CD4-positive, alpha-beta memory T cell (primary cell): ENCODE measurements around the gene FOSB. TPM values are rescaled to one million over a fixed set of nuclear protein-coding genes. Genes with fewer than 3 reads are reported as not detected.

Experiments used
- CTCF ChIA-PET: fragments of 350-600 bp; sonication (Branson Sonifier 250); formaldehyde crosslinking; loops from one replicate; lab custom pipeline; 2021; ENCODE audit warnings: inconsistent platforms; ENCODE audit not compliant: partially characterized antibody; lab: Charles Lee
- POLR2A ChIA-PET: fragments of 350-600 bp; sonication (Branson Sonifier 250); formaldehyde crosslinking; loops from one replicate; lab custom pipeline; 2021; ENCODE audit not compliant: partially characterized antibody; lab: Charles Lee
- DNase-seq, 5 donors: peaks; one replicate each; pipeline versions ENCODE4 v3.0.0 to v3.0.0-alpha.2; 2020 to 2022; ENCODE audit warnings: mixed read lengths in 1 of 5
- H3K27ac ChIP-seq: one replicate; pipeline ENCODE4 v1.7.0; 2013; ENCODE audit warnings: low read depth, low read length
- H3K27me3 ChIP-seq: 2 replicates; pipeline ENCODE4 v1.7.0; 2013; ENCODE audit warnings: mild to moderate bottlenecking, low read length, moderate library complexity; ENCODE audit not compliant: insufficient read depth
- H3K36me3 ChIP-seq: 2 replicates; pipeline ENCODE4 v1.7.0; 2013; ENCODE audit warnings: mild to moderate bottlenecking, low read length, moderate library complexity; ENCODE audit not compliant: insufficient read depth
- H3K4me1 ChIP-seq: 2 replicates; pipeline ENCODE4 v1.7.0; 2013; ENCODE audit warnings: mild to moderate bottlenecking, low read length, moderate library complexity; ENCODE audit not compliant: insufficient read depth
- H3K4me3 ChIP-seq, 2 donors: one replicate each; pipeline ENCODE4 v1.7.0; 2013; ENCODE audit warnings: low read length in 2 of 2, mild to moderate bottlenecking in 1 of 2
- H3K9me3 ChIP-seq, 2 donors: one replicate each; pipeline ENCODE4 v1.7.0; 2013; ENCODE audit warnings: low read length in 2 of 2, control low read depth in 1 of 2; ENCODE audit not compliant: control insufficient read depth in 1 of 2
- H3K27ac Mint-ChIP-seq, 7 donors: one replicate each; pipeline ENCODE4 v1.8.0; 2020 to 2021; ENCODE audit warnings: mixed read lengths in 7 of 7, mild to moderate bottlenecking in 6 of 7, inconsistent platforms in 3 of 7, moderate library complexity in 3 of 7
- H3K27me3 Mint-ChIP-seq, 2 donors: one replicate each; pipeline ENCODE4 v1.8.0; 2020 to 2021; ENCODE audit warnings: mixed read lengths in 2 of 2
- H3K36me3 Mint-ChIP-seq, 2 donors: one replicate each; pipeline ENCODE4 v1.8.0; 2020 to 2021; ENCODE audit warnings: mixed read lengths in 2 of 2, inconsistent platforms in 1 of 2, mild to moderate bottlenecking in 1 of 2
- H3K4me1 Mint-ChIP-seq, 4 donors: one replicate each; pipeline ENCODE4 v1.8.0; 2020 to 2021; ENCODE audit warnings: mixed read lengths in 4 of 4, mild to moderate bottlenecking in 1 of 4
- H3K4me3 Mint-ChIP-seq, 8 donors: one replicate each; pipeline ENCODE4 v1.8.0; 2020 to 2021; ENCODE audit warnings: mixed read lengths in 8 of 8, mild to moderate bottlenecking in 7 of 8, moderate library complexity in 6 of 8, inconsistent platforms in 3 of 8
- H3K9me3 Mint-ChIP-seq, 8 donors: one replicate each; pipeline ENCODE4 v1.8.0; 2020 to 2021; ENCODE audit warnings: mixed read lengths in 8 of 8, mild to moderate bottlenecking in 5 of 8, inconsistent platforms in 3 of 8, moderate library complexity in 1 of 8
- intact Hi-C: fragments of 100-400 bp; cut with micrococcal nuclease; formaldehyde crosslinking; loops from one replicate; pipeline ENCODE4 v1.15.1; 2023
- polyA plus RNA-seq, 2 donors: library from polyadenylated mRNA; unstranded; fragments of 300-500 nt; fragmentation: Illumina TruSeq; gene quantifications; one replicate each; pipeline ENCODE4 v1.2.3, GENCODE V29; 2021
- total RNA-seq, 2 experiments: library from RNA; stranded (reverse); gene quantifications; one replicate each; pipeline ENCODE4 v1.2.3, GENCODE V29; 2021

Gene FOSB
- total and polyA plus RNA-seq, 4 experiments from 2014 or later: 4.2 to 17.1 (median 8.6) TPM

GRCh38 chr19:45502111-45502510, 34.3 kb downstream of the FOSB start:
- no peak overlapping the region for H3K4me3 Mint-ChIP-seq
- ChIA-PET POLR2A (no interaction called here), CTCF (interaction anchor here (1.1 kb wide), 1 partner anchor 17 kb away, joined by 3 read pairs; no protein-coding TSS in a partner anchor)
- no peak for DNase-seq
- H3K4me1 Mint-ChIP-seq: peaks cover 20 to 61% (median 38%) of the 10 kb centered on the region in 4 donors
- peak overlapping the region in 3 of 7 donors; percentile 17 to 64 (median 42) for H3K27ac Mint-ChIP-seq
- no peaks in the 10 kb centered on the region for H3K27me3 Mint-ChIP-seq
- H3K36me3 Mint-ChIP-seq: peaks cover 4 to 10% of the 10 kb centered on the region in 2 donors
- peaks cover 38% of the 10 kb centered on the region for H3K4me1 ChIP-seq
- H3K36me3 ChIP-seq: no peaks in the 10 kb centered on the region
- intact Hi-C loops: loop anchor here (5.0 kb wide), 1 partner anchor 845 kb away; the partner anchor contains the start of gene PPP5C
- no peaks in the 10 kb centered on the region for H3K9me3 ChIP-seq
- no peaks in the 10 kb centered on the region for H3K9me3 Mint-ChIP-seq
- no peaks in the 10 kb centered on the region for H3K27me3 ChIP-seq
- H3K27ac ChIP-seq: no peak overlapping the region
- H3K4me3 ChIP-seq: no peak overlapping the region

- H3K4me1 Mint-ChIP-seq: peaks cover 13 to 53% (median 27%) of the 10 kb centered on the region in 4 donors
- no peaks in the 10 kb centered on the region for H3K27me3 Mint-ChIP-seq
- H3K27me3 ChIP-seq: no peaks in the 10 kb centered on the region
- H3K4me1 ChIP-seq: peaks cover 22% of the 10 kb centered on the region
- no peak overlapping the region for H3K27ac ChIP-seq
- H3K27ac Mint-ChIP-seq: peak overlapping the region in 4 of 7 donors; percentile 32 to 64 (median 52)
- peaks cover 0 to 2% (median 0%) of the 10 kb centered on the region in 8 donors for H3K9me3 Mint-ChIP-seq
- no peaks in the 10 kb centered on the region for H3K9me3 ChIP-seq
- peak overlapping the region in 1 of 8 donors; percentile 43 for H3K4me3 Mint-ChIP-seq
- DNase-seq: no peak
- intact Hi-C loops: loop anchor here (5.0 kb wide), 1 partner anchor 843 kb away; the partner anchor contains the start of gene PPP5C
- H3K36me3 Mint-ChIP-seq: peaks cover 4 to 15% of the 10 kb centered on the region in 2 donors
- ChIA-PET CTCF (interaction anchor here (0.7 to 2.1 kb wide), 4 partner anchors 18 to 1809 kb away, joined by 3 to 10 read pairs (median 5); no protein-coding TSS in a partner anchor), POLR2A (interaction anchor here (1.9 kb wide), 1 partner anchor 138 kb away, joined by 7 read pairs; no protein-coding TSS in a partner anchor)
- no peaks in the 10 kb centered on the region for H3K36me3 ChIP-seq
- no peak overlapping the region for H3K4me3 ChIP-seq
Measured at GRCh38 chr19:45503909-45504308, 36.1 kb downstream of the FOSB start.

- ChIA-PET POLR2A (interaction anchor here (1.0 to 2.0 kb wide), 6 partner anchors 8 to 137 kb away, joined by 3 to 14 read pairs (median 8); partner anchors contain the start of genes OPA3, PPM1N and RTN2), CTCF (interaction anchor here (0.5 to 2.2 kb wide), 11 partner anchors 10 to 265 kb away, joined by 3 to 20 read pairs (median 4); partner anchors contain the start of gene EML2)
- H3K4me3 ChIP-seq: no peak overlapping the region
- Mint-ChIP-seq H3K9me3 (peaks cover 0 to 2% (median 0%) of the 10 kb centered on the region in 8 donors), H3K4me1 (peaks cover 13 to 58% (median 29%) of the 10 kb centered on the region in 4 donors), H3K36me3 (peaks cover 4 to 14% of the 10 kb centered on the region in 2 donors), H3K27me3 (no peaks in the 10 kb centered on the region), H3K4me3 (peak overlapping the region in 7 of 8 donors; percentile 69 to 94 (median 79)), H3K27ac (peak overlapping the region; percentile 94 to 99 (median 95))
- no peak for DNase-seq
- intact Hi-C loops: no loop called here
- H3K9me3 ChIP-seq: no peaks in the 10 kb centered on the region
- H3K27me3 ChIP-seq: no peaks in the 10 kb centered on the region
- H3K36me3 ChIP-seq: no peaks in the 10 kb centered on the region
- peak overlapping the region; percentile 90 for H3K27ac ChIP-seq
- H3K4me1 ChIP-seq: peaks cover 24% of the 10 kb centered on the region
Measured at GRCh38 chr19:45505151-45505995, 37.6 kb downstream of the FOSB start.

- peaks cover 0 to 2% (median 0%) of the 10 kb centered on the region in 8 donors for H3K9me3 Mint-ChIP-seq
- intact Hi-C loops: loop anchor here (1.0 to 2.0 kb wide), 8 partner anchors 9 to 381 kb away; partner anchors contain the start of genes BLOC1S3, IRF2BP1, OPA3 and QPCTL
- H3K9me3 ChIP-seq: no peaks in the 10 kb centered on the region
- no peaks in the 10 kb centered on the region for H3K27me3 Mint-ChIP-seq
- peak overlapping the region; percentile 75 to 94 (median 80) for H3K4me3 Mint-ChIP-seq
- ChIA-PET POLR2A (interaction anchor here (1.0 to 2.0 kb wide), 6 partner anchors 9 to 136 kb away, joined by 3 to 14 read pairs (median 8); partner anchors contain the start of genes OPA3, PPM1N and RTN2), CTCF (interaction anchor here (0.5 to 2.2 kb wide), 8 partner anchors 11 to 265 kb away, joined by 3 to 20 read pairs (median 4); partner anchors contain the start of gene EML2)
- H3K27me3 ChIP-seq: no peaks in the 10 kb centered on the region
- H3K4me1 Mint-ChIP-seq: peaks cover 15 to 61% (median 31%) of the 10 kb centered on the region in 4 donors
- peaks cover 4 to 16% of the 10 kb centered on the region in 2 donors for H3K36me3 Mint-ChIP-seq
- peak overlapping the region; percentile 94 to 99 (median 95) for H3K27ac Mint-ChIP-seq
- H3K4me1 ChIP-seq: peaks cover 30% of the 10 kb centered on the region
- H3K36me3 ChIP-seq: no peaks in the 10 kb centered on the region
- H3K27ac ChIP-seq: peak overlapping the region; percentile 90
- peak overlapping the region; percentile 79 to 95 for H3K4me3 ChIP-seq
- no peak for DNase-seq
Measured at GRCh38 chr19:45505996-45506245, 38.1 kb downstream of the FOSB start.

GRCh38 chr19:45506246-45506988, 38.6 kb downstream of the FOSB start:
- peak; percentile 96 to 98 (median 97) for DNase-seq
- Mint-ChIP-seq H3K9me3 (peaks cover 0 to 2% (median 0%) of the 10 kb centered on the region in 8 donors), H3K4me1 (peaks cover 20 to 61% (median 34%) of the 10 kb centered on the region in 4 donors), H3K27me3 (no peaks in the 10 kb centered on the region), H3K4me3 (peak overlapping the region; percentile 87 to 96 (median 94)), H3K27ac (peak overlapping the region; percentile 96 to 99 (median 97)), H3K36me3 (peaks cover under 1 to 15% of the 10 kb centered on the region in 2 donors)
- Histone ChIP-seq H3K4me3 (peak overlapping the region; percentile 79 to 95), H3K36me3 (no peaks in the 10 kb centered on the region), H3K27ac (peak overlapping the region; percentile 90), H3K9me3 (no peaks in the 10 kb centered on the region), H3K4me1 (peaks cover 35% of the 10 kb centered on the region), H3K27me3 (no peaks in the 10 kb centered on the region)
- intact Hi-C loops: loop anchor here (1.0 to 2.0 kb wide), 8 partner anchors 9 to 380 kb away; partner anchors contain the start of genes BLOC1S3, IRF2BP1, OPA3 and QPCTL
- ChIA-PET CTCF (interaction anchor here (0.5 to 2.2 kb wide), 8 partner anchors 11 to 264 kb away, joined by 3 to 20 read pairs (median 4); partner anchors contain the start of gene EML2), POLR2A (interaction anchor here (1.0 to 2.0 kb wide), 5 partner anchors 9 to 78 kb away, joined by 3 to 14 read pairs (median 8); partner anchors contain the start of genes OPA3, PPM1N and RTN2)
